DMS153 treated with DMSO at 0.1 percent for 48 hours (cell line): ENCODE data around the gene PRPF6.
"Not testable (repeated sequence)": the region's sequence is repeated elsewhere in the genome, so short reads cannot be mapped to it uniquely, and the experiment has no call there.

Experiments used
- DNase-seq: peaks from one replicate; lab custom pipeline; 2025; ENCODE audit not compliant: unreplicated experiment; lab: John Stamatoyannopoulos, UW

PRPF6 gene

DNA sequence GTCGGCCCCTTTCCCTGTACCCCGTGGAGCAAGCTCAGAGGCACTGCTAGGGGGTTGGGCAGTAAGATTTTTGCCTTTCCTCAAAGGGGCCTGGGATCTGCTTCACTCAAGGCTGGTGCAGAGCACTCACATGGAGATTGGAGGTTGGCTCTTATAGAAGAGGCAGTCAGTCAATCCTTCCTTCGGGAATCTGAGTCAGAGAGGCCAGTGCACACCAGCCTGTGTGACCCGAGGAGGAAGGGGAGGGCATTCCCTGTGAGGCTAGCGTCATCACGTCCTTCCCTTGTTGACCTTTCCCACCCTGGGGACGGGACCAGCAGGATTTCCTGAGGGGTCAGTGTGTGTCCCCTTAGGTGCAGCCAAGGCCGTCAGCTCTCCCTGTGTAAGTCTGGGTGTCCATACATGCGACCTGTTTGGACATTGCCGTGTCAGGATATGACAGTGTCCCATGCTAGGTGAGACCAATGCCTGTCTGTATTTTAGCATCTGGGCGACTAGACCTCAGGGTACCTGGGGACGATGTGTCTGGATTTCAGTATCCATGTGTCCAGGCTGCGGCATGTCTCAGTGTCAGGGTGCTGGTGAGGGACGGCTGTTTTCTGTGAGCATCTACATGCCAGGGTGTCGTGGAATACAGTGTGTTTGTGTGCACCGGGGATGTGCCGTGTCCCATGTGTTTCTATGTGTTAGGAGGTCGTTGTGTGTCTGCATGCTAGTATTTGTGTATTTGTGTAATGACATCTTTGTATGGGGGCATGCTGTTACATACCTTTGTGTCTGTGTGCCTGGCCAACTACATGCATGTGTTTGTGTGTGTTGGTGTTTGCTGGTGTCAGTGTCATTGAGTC, 8.4 kb upstream of the PRPF6 start:
- no peak for DNase-seq

DNA sequence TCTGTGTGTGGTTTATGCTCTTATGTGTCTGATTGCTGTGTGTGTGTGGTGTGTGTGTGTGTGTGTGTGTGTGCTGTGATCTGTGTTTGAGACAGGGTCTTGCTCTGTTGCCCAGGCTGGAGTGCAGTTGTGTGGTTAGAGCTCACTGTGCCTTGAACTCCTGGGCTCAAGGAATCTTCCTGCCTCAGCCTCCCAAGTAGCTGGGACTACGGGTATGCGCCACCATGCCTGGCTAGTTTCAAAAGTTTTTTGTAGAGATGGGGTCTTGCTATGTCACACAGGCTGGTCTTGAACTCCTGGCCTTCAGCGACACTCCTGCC, 7.8 kb upstream of the PRPF6 start:
- DNase-seq = no peak

DNA sequence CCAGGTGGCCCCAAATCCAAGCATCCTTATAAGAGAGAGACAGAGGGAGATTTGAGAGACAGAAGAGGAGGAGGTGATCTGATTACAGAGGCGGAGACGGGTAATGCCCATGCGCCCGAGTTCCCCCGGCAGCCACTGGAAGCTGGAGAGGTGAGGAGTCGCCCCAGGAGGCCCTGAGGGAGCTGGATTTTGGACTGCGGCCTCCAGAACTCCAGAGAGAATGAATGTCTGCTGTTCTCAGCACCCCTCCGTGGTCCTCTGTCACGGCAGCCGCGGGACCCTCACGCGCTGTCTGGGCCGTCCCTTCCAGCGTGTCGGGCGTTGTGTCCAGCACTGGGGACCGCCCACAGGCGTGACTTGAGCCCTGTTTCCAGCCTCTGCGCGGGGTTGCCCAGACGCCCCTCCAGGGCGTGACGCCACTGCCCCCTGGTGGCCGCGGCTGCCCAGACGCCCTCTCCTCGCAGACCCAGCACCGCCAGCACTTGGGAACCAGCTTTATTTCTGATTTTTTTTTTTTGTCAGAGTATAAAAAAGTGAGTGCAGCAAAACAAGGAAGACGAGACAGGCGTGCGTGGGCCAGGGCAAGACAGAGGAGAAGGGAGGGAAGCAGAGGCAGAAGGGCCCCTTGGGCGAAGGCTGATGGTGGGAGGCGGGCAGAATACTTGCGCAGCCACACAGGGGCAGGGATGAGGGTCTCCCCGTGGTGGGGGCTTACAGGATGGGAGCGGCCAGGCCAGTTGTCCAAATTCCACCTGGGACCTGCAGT, 7.1 kb upstream of the PRPF6 start:
- peak; percentile 51 for DNase-seq

DNA sequence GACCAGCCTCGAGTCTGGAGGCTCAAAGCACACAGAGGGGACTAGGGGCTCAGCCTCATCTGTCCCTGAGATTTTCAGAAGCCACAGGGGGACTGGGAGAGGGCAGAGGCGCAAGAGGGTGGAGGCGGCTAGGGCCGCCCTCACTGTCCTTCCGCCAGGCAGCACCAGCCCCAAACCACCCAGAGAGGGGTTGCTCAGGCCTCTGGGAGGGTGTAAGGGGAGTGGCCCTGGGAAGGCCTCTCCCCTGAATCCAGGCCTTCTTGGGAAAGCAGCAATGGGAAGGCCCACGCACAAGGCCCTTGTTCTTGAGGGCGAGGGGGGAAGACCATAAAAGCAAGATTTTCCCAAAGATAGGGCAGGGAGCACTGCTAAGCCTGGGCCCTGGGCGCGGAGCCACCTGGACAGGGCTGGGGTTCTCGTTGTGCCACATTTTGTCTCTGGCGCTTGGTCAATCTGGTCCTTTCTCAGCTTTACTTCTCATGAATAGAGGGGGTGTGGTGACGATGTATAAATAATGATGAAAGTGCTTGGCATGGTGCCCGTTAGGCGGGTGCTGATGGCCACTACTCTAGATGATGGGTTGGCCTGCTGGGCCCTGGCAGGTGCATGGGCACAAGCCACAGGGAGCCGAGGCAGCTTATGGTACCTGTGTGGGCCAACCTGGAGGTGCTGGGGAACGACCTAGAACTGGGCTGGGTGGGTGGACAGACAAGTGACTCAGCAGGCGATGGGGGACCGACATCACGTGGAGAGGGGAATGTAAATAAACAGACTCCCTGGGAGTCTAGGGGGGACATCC, 6.3 kb upstream of the PRPF6 start:
- DNase-seq = peak; percentile 86

DNA sequence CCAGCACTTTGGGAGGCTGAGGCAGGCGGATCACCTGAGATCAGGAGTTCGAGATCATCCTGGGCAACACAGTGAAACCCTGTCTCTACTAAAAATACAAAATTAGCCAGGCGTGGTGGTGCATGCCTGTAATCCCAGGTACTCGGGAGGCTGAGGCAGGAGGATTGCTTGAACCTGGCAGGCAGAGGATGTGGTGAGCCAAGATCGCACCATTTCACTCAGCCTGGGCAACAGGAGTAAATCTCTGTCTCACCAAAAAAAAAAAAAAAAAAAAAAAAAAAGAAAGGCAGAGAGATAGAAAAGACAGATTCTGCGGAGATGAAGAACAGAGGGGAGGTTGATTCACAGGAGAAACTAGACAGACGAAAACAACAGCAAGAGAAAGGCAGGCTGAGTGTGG, 4.4 kb upstream of the PRPF6 start:
- not testable (repeated sequence) for DNase-seq

DNA sequence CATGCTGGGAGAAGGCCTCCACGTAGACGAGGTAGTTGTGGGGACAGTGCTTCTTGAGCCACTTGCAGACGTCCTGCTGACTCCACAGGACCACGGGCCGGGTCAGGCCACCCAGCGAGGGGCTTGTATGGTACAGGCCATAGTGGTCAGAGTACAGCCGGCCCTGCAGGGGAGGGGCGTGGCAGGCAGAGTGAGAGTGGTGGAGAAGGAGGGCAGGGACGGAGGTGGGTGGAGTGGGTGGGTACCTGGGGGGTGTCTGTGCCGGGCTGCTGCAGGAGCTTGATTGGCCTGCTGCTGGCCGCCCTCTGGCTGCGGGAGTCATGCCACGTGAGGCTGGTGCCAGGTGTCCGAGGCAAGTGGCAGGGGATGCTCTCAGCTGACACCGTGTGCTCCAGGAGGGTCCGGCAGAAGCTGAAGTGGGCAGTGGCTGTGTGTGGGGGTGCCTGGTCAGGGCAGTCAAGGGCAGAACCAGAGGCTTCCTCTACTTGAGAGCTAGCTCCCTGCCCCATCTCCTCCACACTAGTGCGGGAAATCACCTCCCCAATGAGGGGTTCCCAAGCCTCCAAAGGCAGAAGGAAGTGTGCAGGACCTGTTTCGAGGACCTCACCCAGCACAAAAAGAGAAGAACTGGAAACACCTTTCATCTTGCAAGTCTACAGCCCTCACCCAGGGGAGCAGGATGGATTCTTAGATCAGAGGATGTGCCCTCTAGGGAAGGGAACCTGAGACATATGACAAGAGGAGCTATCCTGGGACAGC, 3.8 kb upstream of the PRPF6 start:
- DNase-seq = no peak

DNA sequence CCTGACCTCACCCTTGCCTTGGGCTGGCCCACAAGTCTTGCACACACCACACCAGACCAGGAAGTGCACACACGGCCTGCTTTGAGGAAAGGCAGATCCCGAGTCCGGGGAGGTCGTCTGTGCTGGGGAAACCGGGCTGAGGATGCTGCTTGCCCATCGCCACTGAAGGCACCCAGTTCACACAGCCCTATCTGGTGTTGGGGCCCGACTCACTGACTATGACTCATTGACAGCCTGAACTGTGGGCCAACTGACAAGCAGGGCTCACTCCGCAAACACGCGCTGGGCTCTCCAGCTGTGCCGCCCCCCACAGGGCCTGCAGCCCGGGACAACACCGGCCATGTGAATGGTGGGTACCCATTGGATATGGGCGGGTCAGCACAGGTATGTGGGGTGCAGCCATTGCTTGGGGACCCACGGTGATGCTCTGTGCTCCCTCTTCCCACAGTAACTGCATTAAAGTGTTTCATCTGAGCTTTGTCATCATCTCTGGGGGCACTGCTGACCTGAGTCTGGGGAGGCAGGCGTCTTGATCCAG, 3.1 kb upstream of the PRPF6 start:
- DNase-seq = no peak

DNA sequence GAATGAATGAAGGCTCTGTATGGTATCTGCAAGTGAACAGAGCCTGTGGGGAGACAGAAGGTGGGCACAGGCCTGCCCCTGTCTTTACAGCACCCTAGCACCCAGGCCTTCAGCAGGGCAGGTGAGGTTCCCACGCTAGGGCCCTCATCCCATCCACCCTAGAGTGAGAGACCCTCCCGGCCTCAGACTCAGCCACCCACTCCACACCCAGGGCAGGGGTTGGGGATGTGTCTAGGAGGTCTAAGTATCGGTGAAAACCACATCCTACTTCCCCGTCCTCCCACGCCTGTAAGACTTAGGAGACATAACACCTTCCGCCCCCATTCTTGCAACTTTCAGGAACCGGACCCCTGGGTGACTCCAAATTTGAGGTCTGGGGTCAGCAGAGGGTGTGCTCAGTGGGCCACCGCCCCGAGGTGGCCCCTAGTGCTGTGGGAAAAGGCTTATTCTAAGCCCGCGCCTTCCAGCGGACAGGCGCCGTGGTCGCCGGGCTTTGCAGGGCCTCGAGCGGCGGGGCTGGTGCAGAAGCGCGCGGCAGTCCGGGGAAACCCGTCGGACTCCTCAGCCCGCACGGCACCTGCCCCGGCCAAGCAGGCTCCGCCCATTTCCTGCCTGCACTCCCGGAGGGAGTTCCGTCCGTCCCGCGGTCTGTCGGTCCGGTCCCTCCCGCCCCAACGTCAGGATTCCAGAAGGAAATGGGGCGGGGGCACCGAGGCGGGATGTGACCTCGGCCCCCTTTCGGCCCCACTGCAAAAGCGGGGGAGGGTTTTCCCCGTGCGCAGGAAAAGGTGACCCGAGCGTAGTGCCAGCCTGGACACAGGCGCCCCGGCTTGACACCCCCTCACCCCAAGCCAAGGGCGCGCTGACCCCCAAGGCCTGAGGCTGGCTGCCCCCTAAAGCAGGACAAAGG, 2.4 kb upstream of the PRPF6 start:
- peak; percentile 56 for DNase-seq

DNA sequence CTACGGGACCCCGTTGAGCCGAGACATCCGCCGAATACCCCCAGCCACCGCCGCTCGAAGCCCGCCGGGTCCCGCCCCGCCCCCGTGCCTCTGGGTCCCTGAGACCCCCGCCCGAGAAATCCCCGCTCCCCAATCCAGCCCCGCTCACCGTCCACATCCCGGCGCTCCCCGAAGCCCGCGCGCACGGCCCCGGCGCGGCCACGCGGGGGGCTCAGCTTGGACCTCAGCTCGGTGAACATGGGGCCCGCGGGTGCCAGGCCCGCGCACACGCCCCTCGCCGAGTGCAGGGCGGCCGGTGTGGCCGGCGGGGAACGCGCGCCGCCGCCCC, 1.7 kb upstream of the PRPF6 start:
- no peak for DNase-seq

DNA sequence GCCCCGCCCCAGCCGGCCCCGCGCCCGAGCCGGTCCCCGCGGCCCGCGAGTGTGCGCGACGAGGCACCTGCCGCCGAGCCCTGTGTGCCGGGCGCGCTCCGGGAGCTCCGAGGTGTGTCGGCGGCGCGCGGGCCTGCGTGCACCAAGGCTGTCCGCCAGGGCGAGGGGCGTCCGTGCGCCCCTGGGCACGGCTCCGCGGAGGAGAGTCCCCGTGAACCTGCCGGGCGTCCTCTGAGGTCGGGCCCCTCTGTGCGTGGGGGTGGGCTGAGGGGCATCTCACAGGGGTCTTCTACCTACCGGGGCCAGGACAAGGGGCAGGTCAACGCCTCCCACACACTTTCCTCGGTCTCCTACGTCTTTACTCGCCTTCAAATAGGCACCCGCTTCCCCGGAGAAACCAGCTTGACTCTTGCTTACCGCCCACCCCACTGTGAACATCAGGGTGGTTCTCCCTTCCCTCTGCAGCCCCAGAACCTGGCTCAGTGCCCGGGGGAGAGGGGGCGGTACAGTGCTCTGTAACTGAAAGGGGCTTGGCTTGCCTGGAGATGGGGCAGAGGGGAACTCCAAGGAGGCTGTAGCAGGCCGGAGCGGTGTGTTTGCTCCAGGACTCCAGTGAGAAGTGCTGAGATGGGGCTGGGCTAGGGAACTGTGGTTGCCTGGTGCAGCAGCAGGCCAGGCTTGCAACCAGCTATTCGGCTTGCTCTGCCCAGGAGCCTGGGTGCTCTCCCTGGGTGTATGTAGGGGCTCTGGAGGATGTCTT, 1.2 kb upstream of the PRPF6 start, which contains the start of gene SAMD10:
SAMD10 (minus strand) TSS at position 86 of the 760 bp plus-strand sequence. CDS start 175 bp downstream, outside the sequence.
- peak; percentile 18 for DNase-seq

DNA sequence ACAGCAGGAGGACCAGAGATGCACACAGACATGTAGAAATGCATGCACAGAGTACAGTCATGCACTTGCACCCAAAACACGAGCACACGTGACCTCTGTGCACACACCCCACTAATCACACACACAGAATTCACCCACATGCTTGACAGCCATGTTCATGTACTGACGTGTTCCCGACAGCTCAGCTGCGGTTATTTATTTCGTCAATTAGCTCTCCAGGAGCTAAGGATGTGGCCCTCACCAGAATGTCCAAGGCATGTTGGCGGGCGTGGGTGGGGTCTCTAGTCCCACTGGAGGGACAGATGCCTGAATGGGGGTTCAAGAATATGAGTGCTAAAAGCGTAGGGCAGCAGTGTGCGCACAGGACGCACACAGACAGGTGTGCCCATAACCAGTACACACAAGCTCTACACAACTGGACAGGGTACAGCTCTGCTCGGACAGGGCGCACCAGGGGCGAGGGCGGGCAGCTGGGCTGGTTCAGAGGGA, 571 bp upstream of the PRPF6 start:
- no peak for DNase-seq

DNA sequence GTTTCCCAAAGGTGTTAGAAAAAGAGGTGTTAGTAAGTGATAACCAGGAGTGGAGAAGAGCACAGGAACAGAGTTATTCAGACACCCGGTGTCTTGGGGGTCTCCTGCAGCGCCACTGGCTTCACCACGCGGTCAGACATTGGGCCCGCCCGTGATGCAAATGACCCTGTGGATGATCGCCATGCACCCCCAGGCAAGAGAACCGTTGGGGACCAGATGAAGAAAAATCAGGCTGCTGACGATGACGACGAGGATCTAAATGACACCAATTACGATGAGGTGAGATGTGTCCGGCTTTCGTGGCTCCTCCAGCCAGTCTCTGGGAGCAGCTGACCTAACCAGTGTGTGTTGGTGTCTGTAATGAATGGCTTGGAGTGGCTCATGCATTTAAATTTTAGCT, 2.0 kb downstream of the PRPF6 start:
- no peak for DNase-seq

DNA sequence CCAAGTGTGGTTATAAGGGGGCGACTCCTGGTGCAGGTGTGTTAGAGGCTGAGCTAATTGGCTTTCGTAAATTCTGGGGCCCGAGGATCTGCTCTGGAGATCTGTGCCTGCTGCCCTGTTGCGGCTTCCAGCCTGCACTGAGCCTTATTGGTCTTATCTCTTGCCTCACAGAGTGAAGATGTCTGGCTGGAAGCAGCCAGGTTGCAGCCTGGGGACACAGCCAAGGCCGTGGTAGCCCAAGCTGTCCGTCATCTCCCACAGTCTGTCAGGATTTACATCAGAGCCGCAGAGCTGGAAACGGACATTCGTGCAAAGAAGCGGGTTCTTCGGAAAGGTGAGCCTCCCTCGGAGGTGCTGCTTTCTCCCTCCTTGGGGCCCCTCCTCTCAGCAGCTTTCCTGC, 20.0 kb downstream of the PRPF6 start:
- DNase-seq = no peak

DNA sequence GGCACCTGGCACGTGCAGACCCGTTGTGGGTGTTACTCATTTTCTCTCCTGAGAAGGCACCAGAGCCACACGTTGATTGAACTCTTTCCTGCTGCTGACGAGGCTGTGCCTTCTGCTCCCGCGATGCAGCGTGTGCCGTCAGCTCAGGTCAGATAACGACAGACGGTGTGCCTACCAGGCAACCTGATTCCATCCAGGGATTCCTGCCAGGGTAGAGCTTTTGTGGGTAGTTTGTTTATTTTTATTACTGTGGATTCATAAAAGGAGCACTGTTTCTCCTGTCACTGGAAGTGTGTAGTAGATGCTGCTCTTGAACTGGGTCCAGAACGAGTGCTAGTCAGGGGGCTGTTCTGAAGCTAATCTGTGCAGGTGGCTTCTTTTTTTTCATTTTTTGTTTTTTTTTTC, 20.7 kb downstream of the PRPF6 start:
- peak; percentile 13 for DNase-seq

DNA sequence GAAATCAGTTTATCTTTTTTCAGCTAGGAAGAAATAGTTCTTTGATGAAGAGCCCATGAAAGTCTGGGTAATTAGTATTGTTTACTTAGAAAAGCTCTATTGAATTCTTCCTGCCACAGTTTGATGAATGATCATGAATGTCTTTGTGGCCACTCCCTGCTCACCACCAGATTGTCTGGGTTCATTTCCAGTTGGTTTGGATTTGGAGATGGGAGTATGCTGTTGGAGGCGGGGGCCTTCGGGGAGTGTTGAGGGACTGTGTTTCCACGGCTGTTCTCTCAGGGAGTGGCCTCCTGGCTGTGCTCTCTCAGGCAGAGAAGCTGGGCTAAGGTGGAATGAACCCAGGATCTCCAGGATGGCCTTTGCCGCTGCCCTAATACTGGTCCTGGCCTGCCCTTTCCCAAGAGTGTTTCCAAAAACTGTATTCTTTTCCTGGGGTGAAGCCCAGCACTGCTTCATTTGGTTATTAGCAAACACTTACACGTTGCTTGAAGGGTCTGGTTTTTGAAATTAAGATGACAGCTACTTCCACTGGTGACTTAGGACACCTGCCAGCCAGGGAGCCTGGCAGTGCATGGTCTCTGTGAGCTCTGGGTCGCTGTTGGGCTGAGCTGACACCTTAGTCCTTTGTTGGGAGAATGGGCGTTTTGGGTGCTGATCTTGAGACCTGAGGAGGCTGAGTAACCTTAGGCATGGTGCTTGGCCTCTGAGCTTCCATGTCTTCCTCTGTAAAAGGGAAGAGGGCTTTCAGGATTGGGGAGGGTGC, 23.2 kb downstream of the PRPF6 start:
- DNase-seq = no peak

DNA sequence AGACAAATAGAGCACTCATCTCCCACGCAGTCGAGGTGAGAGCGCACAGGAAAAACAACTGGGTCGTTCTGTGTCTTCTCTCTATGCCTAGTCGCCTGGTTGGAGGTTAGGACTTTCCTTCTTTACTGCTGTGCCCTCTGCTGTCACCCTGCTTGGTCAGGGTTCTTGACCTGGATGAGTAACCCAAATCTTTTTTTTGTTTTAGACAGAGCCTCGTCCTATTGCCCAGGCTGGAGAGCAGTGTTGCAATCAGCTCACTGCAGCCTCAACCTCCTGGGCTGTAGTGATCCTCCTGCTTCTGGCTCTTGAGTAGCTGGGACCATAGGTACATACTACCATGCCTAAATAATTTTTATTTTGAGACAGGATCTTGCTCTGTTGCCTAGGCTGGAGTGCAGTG, 24.5 kb downstream of the PRPF6 start:
- DNase-seq = no peak

DNA sequence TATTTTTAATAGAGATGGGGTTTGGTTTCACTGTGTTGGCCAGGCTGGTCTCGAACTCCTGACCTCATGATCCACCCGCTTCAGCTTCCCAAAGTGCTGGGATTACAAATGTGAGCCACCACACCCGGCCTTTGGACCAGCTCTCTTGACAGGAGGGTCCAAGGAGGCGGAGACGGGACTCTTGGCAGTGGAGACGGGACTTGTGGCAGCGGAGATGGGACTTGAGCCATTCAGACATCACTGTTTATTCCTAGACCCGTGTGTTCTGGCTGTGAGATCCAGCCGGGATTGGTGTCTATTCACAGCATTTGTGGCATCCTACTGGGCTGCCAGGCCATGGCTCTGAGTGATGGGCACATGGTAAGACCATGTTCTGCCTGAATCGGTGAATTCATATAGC, 25.6 kb downstream of the PRPF6 start:
- no peak for DNase-seq

DNA sequence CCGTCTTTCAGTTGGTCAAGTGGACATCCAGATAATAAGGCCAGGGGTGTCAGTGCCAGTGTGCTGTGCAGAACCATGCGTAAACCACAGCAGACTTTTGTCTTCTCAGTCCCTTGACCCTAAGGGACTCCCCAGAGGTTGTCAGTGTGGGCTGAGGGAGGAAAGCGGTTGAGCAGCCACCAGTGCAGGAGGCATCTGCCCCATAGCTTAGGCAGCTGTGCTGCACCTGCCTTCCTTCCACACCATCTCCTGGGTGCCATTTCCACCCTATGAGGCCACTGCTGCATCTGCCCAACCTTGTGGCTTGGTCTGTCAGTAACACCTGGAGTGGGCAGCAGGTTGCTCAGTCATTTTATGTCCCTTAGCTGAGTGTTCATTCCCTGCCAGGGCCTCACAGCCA, 26.0 kb downstream of the PRPF6 start:
- no peak for DNase-seq
